PC-9 (cell line): Measurements from ENCODE around the gene LEPR.

ENCODE experiments used
- EZH2 ChIP-seq: fragments of 200-600 bp; sonication (generic); IDR thresholded peaks from 2 replicates; pipeline ENCODE4 v1.8.0; 2017; ENCODE audit warnings: antibody characterized with exemption, low read depth
- TF ChIP-seq, protein P1 (sequence below): fragments of 200-600 bp; sonication (generic); conservative IDR thresholded peaks from 2 replicates; pipeline ENCODE4 v1.6.1; 2017; ENCODE audit warnings: mixed run types, antibody characterized with exemption, mild to moderate bottlenecking, moderate library complexity

DNA sequence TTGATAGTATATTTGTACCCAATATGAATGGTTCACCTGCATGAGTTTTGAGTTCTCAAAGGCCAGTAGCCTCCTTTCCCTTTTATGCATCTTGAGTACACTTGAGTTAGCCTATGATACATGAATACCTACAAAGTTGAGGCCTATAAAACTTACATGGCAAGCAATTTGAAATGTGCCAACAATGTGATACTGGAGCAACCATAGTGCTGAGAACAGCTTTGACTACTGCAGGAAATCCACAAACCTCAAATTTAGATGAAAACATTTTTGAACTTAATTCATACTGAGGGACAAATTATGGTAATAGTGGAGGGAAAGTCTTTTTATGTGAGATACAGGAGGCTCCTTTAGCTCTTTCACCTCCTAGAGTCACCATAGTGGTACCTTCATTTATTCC, 37.4 kb downstream of the LEPR start:
- TF ChIP-seq, protein P1, sequence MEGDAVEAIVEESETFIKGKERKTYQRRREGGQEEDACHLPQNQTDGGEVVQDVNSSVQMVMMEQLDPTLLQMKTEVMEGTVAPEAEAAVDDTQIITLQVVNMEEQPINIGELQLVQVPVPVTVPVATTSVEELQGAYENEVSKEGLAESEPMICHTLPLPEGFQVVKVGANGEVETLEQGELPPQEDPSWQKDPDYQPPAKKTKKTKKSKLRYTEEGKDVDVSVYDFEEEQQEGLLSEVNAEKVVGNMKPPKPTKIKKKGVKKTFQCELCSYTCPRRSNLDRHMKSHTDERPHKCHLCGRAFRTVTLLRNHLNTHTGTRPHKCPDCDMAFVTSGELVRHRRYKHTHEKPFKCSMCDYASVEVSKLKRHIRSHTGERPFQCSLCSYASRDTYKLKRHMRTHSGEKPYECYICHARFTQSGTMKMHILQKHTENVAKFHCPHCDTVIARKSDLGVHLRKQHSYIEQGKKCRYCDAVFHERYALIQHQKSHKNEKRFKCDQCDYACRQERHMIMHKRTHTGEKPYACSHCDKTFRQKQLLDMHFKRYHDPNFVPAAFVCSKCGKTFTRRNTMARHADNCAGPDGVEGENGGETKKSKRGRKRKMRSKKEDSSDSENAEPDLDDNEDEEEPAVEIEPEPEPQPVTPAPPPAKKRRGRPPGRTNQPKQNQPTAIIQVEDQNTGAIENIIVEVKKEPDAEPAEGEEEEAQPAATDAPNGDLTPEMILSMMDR = no peak
- TF ChIP-seq EZH2 = no peak
